ENCODE measurements around the gene PRSS2. TPM values are rescaled to one million over a fixed set of nuclear protein-coding genes. Genes with fewer than 3 reads are reported as not detected.

The PRSS2 gene
- total RNA-seq, 1 experiment from 2014 or later: not detected

DNA sequence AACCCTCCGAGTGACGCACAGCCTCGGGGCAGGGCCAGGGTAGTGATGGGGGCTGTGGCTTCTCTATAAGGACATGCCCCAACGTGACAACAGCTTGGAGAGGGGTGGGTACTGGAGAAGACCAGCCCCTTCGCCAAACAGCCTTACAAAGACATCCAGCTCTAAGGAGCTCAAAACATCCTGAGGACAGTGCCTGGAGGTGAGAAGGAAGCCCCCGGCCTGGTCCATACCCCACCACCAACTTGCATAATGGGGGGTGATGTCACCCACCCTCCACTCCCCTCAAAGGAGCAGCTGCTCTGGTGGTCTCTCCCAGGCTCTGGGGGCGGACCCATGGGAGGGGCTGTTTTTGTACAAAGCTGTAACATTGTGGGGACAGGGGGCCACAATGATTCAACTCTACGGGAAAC, 15.1 kb downstream of the PRSS2 start:
- Mint-ChIP-seq H3K9me3 (ENCODE audit: unreplicated experiment) (no peaks in the 10 kb centered on the region), H3K36me3 (ENCODE audit: insufficient read depth, unreplicated experiment) (no peaks in the 10 kb centered on the region), H3K4me1 (ENCODE audit: insufficient read depth, unreplicated experiment) (no peaks in the 10 kb centered on the region), H3K27me3 (ENCODE audit: insufficient read depth, unreplicated experiment) (peaks cover 16% of the 10 kb centered on the region), H3K4me3 (ENCODE audit: unreplicated experiment) (no peak overlapping the region), H3K27ac (ENCODE audit: low read depth, unreplicated experiment) (no peak overlapping the region)
- no TSS peak for BruUV-seq (replicated peaks)
- no peak for TF ChIP-seq CTCF (IDR thresholded peaks at IDR 0.05; ENCODE audit: unreplicated experiment)
- ChIA-PET CTCF (interaction anchor here (0.6 to 11.7 kb wide), 15 partner anchors 25 to 327 kb away, joined by 3 to 181 read pairs (median 5); no protein-coding TSS in a partner anchor), POLR2A (interaction anchor here (0.9 kb wide), 1 partner anchor 149 kb away, joined by 3 read pairs; no protein-coding TSS in a partner anchor)
- intact Hi-C loops (cut with micrococcal nuclease): no loop called here
- DNase-seq (ENCODE audit: unreplicated experiment): no peak

DNA sequence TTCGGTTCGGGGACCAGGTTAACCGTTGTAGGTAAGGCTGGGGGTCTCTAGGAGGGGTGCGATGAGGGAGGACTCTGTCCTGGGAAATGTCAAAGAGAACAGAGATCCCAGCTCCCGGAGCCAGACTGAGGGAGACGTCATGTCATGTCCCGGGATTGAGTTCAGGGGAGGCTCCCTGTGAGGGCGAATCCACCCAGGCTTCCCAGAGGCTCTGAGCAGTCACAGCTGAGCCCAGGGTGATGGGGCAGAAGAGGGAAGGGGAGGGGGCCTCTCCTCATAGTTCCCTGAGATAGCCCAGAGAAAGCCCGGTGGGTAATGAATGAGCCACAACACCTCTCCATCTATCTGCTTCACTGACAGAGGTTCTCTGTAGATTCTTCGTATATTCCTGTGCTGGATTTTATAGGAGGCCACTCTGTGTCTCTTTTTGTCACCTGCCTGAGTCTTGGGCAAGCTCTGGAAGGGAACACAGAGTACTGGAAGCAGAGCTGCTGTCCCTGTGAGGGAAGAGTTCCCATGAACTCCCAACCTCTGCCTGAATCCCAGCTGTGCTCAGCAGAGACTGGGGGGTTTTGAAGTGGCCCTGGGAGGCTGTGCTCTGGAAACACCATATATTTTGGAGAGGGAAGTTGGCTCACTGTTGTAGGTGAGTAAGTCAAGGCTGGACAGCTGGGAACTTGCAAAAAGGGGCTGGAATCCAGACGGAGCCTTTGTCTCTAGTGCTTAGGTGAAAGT, 16.4 kb downstream of the PRSS2 start:
- no peaks in the 10 kb centered on the region for H3K36me3 Mint-ChIP-seq (ENCODE audit: insufficient read depth, unreplicated experiment)
- H3K9me3 Mint-ChIP-seq (ENCODE audit: unreplicated experiment): no peaks in the 10 kb centered on the region
- peaks cover 17% of the 10 kb centered on the region for H3K27me3 Mint-ChIP-seq (ENCODE audit: insufficient read depth, unreplicated experiment)
- CTCF ChIA-PET: interaction anchor here (0.6 to 11.7 kb wide), 19 partner anchors 10 to 1954 kb away, joined by 3 to 181 read pairs (median 5); no protein-coding TSS in a partner anchor
- POLR2A ChIA-PET: no interaction called here
- no peaks in the 10 kb centered on the region for H3K4me1 Mint-ChIP-seq (ENCODE audit: insufficient read depth, unreplicated experiment)
- intact Hi-C loops (cut with micrococcal nuclease): no loop called here
- no peak for TF ChIP-seq CTCF (IDR thresholded peaks at IDR 0.05; ENCODE audit: unreplicated experiment)
- no peak overlapping the region for H3K4me3 Mint-ChIP-seq (ENCODE audit: unreplicated experiment)
- no TSS peak for BruUV-seq (replicated peaks)
- no peak for DNase-seq (ENCODE audit: unreplicated experiment)
- no peak overlapping the region for H3K27ac Mint-ChIP-seq (ENCODE audit: low read depth, unreplicated experiment)

GRCh38 chr7:142787783-142788182, 17.0 kb downstream of the PRSS2 start:
- Mint-ChIP-seq H3K4me3 (ENCODE audit: unreplicated experiment) (no peak overlapping the region), H3K27ac (ENCODE audit: low read depth, unreplicated experiment) (no peak overlapping the region), H3K27me3 (ENCODE audit: insufficient read depth, unreplicated experiment) (peaks cover 22% of the 10 kb centered on the region), H3K36me3 (ENCODE audit: insufficient read depth, unreplicated experiment) (no peaks in the 10 kb centered on the region), H3K9me3 (ENCODE audit: unreplicated experiment) (no peaks in the 10 kb centered on the region), H3K4me1 (ENCODE audit: insufficient read depth, unreplicated experiment) (no peaks in the 10 kb centered on the region)
- DNase-seq (ENCODE audit: unreplicated experiment): no peak
- intact Hi-C loops (cut with micrococcal nuclease): no loop called here
- ChIA-PET POLR2A (no interaction called here), CTCF (interaction anchor here (0.6 to 11.7 kb wide), 10 partner anchors 23 to 1953 kb away, joined by 3 to 181 read pairs (median 8); no protein-coding TSS in a partner anchor)
- BruUV-seq (replicated peaks): no TSS peak
- no peak for TF ChIP-seq CTCF (IDR thresholded peaks at IDR 0.05; ENCODE audit: unreplicated experiment)

DNA sequence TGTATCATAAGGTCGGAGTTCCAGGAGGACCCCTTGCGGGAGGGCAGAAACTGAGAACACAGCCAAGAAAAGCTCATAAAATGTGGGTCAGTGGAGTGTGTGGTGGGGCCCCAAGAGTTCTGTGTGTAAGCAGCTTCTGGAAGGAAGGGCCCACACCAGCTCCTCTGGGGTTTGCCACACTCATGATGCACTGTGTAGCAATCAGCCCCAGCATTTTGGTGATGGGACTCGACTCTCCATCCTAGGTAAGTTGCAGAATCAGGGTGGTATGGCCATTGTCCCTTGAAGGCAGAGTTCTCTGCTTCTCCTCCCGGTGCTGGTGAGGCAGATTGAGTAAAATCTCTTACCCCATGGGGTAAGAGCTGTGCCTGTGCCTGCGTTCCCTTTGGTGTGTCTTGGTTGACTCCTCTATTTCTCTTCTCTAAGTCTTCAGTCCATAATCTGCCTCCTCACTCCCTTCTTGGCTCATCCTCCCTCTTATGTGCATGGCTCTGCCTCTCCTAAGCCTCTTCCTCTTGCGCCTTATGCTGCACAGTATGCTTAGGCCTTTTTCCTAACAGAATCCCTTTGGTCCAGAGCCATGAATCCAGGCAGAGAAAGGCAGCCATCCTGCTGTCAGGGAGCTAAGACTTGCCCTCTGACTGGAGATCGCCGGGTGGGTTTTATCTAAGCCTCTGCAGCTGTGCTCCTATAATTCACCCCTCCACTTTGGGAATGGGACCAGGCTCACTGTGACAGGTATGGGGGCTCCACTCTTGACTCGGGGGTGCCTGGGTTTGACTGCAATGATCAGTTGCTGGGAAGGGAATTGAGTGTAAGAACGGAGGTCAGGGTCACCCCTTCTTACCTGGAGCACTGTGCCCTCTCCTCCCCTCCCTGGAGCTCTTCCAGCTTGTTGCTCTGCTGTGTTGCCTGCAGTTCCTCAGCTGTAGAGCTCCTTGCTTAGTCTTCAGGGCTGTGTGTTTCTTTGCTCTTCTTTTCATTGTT, 17.8 kb downstream of the PRSS2 start:
- no peak overlapping the region for H3K27ac Mint-ChIP-seq (ENCODE audit: low read depth, unreplicated experiment)
- CTCF ChIA-PET: interaction anchor here (0.6 to 11.7 kb wide), 12 partner anchors 8 to 310 kb away, joined by 3 to 181 read pairs (median 4); no protein-coding TSS in a partner anchor
- POLR2A ChIA-PET: interaction anchor here (0.6 kb wide), 1 partner anchor 217 kb away, joined by 3 read pairs; no protein-coding TSS in a partner anchor
- DNase-seq (ENCODE audit: unreplicated experiment): no peak
- no peak overlapping the region for H3K4me3 Mint-ChIP-seq (ENCODE audit: unreplicated experiment)
- no TSS peak for BruUV-seq (replicated peaks)
- intact Hi-C loops (cut with micrococcal nuclease): no loop called here
- peaks cover 31% of the 10 kb centered on the region for H3K27me3 Mint-ChIP-seq (ENCODE audit: insufficient read depth, unreplicated experiment)
- peaks cover 5% of the 10 kb centered on the region for H3K4me1 Mint-ChIP-seq (ENCODE audit: insufficient read depth, unreplicated experiment)
- H3K9me3 Mint-ChIP-seq (ENCODE audit: unreplicated experiment): no peaks in the 10 kb centered on the region
- H3K36me3 Mint-ChIP-seq (ENCODE audit: insufficient read depth, unreplicated experiment): no peaks in the 10 kb centered on the region
- TF ChIP-seq CTCF (IDR thresholded peaks at IDR 0.05; ENCODE audit: unreplicated experiment): no peak

Measured in MCF 10A (cell line).